ENCODE measurements around the gene IL23R.

- TF ChIP-seq CTCF (IDR thresholded peaks at IDR 0.05) (no peak), POLR2A (IDR thresholded peaks at IDR 0.05) (no peak)
Measured at GRCh38 chr1:67166196-67166595, at the start of gene IL23R.
